ENCODE results near the gene JAML.

JAML gene

DNA sequence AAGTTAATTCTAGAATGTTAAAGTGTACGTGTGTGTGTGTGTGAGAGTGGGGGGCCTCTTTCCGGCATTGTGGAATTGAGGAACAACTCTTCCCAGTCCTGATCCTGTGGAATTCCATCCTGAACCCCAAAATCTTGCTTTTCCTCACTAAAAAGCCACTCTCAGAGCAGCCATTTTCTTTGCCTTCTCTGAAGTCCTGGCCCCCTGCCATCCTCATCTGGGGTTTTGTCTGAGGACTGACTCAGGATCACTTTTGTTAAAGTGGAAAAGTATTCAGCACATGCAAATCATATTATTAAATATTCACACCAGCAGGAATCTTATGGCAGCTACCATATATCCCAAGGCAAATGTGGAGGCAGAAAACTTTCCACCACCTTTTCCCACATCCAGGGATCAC is 76.0 kb downstream of the JAML start:
- TF ChIP-seq FOXP2 (optimal IDR thresholded peaks at IDR 0.05; ENCODE audit: borderline replicate concordance, extremely low read depth, extremely low read length, insufficient read depth) (no peak), TAF1 (IDR thresholded peaks at IDR 0.05; ENCODE audit: borderline replicate concordance, insufficient read depth, low read length) (no peak), SIN3A (IDR thresholded peaks at IDR 0.05; ENCODE audit: borderline replicate concordance, insufficient read depth, low read length) (no peak), POLR2AphosphoS5 (IDR thresholded peaks at IDR 0.05; ENCODE audit: low read depth, low read length) (no peak)
- TF ChIP-seq, protein P1, sequence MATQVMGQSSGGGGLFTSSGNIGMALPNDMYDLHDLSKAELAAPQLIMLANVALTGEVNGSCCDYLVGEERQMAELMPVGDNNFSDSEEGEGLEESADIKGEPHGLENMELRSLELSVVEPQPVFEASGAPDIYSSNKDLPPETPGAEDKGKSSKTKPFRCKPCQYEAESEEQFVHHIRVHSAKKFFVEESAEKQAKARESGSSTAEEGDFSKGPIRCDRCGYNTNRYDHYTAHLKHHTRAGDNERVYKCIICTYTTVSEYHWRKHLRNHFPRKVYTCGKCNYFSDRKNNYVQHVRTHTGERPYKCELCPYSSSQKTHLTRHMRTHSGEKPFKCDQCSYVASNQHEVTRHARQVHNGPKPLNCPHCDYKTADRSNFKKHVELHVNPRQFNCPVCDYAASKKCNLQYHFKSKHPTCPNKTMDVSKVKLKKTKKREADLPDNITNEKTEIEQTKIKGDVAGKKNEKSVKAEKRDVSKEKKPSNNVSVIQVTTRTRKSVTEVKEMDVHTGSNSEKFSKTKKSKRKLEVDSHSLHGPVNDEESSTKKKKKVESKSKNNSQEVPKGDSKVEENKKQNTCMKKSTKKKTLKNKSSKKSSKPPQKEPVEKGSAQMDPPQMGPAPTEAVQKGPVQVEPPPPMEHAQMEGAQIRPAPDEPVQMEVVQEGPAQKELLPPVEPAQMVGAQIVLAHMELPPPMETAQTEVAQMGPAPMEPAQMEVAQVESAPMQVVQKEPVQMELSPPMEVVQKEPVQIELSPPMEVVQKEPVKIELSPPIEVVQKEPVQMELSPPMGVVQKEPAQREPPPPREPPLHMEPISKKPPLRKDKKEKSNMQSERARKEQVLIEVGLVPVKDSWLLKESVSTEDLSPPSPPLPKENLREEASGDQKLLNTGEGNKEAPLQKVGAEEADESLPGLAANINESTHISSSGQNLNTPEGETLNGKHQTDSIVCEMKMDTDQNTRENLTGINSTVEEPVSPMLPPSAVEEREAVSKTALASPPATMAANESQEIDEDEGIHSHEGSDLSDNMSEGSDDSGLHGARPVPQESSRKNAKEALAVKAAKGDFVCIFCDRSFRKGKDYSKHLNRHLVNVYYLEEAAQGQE (IDR thresholded peaks at IDR 0.05; ENCODE audit: insufficient read depth in 1 of 2, low read depth in 2 of 2, low read length in 2 of 2): no peak

DNA sequence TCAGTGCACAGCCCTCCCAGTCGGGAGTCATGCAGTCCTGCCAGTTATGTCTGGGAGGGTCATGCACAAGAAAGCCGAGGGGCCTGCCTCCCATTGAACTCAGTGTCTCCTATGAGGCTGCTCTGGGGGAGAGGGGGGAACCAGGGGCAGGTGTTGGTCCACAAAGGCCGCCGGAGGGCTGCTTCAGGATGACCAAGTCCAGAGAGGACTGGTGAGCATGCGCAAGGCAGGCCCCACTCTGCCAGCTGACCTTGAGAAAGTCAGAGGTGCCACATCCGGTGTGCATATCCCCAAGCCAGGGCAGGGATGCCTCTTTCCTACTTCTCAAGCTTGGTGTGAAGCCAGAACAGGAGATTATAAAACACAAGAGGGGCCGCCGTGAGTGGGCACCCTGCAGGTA is 76.6 kb downstream of the JAML start:
- TF ChIP-seq POLR2AphosphoS5 (IDR thresholded peaks at IDR 0.05; ENCODE audit: low read depth, low read length) (no peak), TAF1 (IDR thresholded peaks at IDR 0.05; ENCODE audit: borderline replicate concordance, insufficient read depth, low read length) (no peak), SIN3A (IDR thresholded peaks at IDR 0.05; ENCODE audit: borderline replicate concordance, insufficient read depth, low read length) (no peak), FOXP2 (optimal IDR thresholded peaks at IDR 0.05; ENCODE audit: borderline replicate concordance, extremely low read depth, extremely low read length, insufficient read depth) (no peak)
- TF ChIP-seq, protein P1 (IDR thresholded peaks at IDR 0.05; ENCODE audit: insufficient read depth in 1 of 2, low read depth in 2 of 2, low read length in 2 of 2): no peak

DNA sequence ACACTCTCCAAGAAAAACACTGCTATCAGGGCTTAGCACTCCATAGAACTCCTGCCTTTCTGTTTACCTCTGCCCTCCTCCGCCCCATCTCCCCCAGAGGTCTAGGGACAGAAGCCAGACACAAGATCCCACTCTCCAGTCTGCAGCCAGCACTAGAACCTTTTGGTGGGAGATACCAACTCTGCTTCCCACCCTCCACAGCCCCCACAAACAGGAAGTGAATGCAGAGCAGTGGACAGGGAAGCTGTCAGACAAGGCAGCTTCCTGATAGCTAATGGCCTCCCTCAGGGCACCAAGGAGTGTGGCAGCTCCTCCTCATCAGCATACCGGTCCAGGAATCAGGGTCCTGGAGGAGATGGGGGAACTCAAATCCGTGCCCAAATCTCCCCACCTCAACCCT is 77.3 kb downstream of the JAML start:
- 0 out of 2 replicates have a peak, but pooled peaks have one; percentile 26 for TF ChIP-seq TAF1 (IDR thresholded peaks at IDR 0.05; ENCODE audit: borderline replicate concordance, insufficient read depth, low read length)
- TF ChIP-seq FOXP2 (optimal IDR thresholded peaks at IDR 0.05; ENCODE audit: borderline replicate concordance, extremely low read depth, extremely low read length, insufficient read depth): no peak

DNA sequence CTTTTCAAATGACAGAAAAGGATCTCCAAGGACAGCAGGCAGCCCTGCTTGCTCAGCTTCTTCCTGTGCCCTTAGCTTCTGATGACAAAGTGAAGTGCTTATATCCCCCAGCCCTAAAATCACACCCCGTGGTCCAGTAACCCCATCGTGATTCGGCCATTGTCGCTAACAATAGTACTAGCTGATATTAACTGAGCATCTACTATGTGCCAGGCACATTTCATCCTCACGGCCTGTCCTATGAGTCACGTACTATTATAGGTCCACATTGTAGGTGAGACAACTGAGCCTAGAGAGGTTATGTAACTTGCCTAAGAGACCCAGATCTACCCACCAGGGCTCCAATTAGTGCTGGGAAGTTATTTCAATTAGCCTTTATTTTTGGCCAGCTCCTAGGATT is 78.3 kb downstream of the JAML start:
- TF ChIP-seq SIN3A (IDR thresholded peaks at IDR 0.05; ENCODE audit: borderline replicate concordance, insufficient read depth, low read length) (no peak), TAF1 (IDR thresholded peaks at IDR 0.05; ENCODE audit: borderline replicate concordance, insufficient read depth, low read length) (no peak), POLR2AphosphoS5 (IDR thresholded peaks at IDR 0.05; ENCODE audit: low read depth, low read length) (no peak)

DNA sequence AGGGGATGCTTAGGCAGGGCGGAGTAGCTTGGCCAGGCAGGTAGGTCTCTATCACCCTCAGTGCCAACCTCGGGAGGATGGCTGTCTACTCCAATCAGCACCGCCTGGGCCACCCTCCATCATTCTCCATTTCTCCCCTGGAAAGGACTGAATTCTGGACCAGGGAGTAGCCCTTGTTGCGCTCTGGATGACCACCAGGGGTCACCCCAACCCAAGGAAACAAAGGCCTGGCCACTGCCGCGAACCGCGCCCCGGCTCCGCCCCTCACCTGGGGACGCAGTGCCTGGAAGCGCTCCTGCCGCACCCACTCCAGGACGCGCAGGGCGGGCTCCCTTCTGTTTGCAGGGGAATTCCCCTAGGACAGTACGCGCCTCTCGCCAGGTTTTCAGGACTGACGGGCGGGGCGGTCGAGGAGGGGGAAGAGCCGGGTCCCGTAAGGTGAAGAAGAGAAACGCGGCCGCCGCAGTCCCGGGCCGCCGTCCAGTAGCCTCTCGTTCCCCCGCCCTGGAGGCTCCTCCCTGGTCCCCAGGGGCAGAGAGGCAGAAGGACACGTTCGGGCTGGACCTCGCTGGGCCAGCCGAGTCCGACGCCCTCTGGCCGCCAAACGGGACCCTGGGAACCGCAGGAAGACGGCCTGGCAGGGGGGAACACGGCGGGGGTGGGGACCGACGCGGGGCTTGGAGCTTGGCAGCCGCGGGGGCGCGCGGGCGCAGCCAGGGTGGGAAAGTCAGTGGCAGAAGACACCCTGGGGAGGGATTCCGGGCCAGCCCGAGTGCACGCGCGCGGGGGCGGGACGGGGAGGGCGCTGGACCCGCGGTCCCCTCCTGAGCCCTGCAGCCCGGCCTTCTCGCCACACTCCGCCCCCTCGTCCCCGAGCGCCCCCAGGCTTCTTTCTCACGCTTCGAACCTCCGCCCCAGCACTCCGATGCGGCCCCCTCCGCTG is 79.3 kb downstream of the JAML start:
- TF ChIP-seq, protein P1 (IDR thresholded peaks at IDR 0.05; ENCODE audit: insufficient read depth in 1 of 2, low read depth in 2 of 2, low read length in 2 of 2): no peak
- TF ChIP-seq TAF1 (IDR thresholded peaks at IDR 0.05; ENCODE audit: borderline replicate concordance, insufficient read depth, low read length): no peak
- TF ChIP-seq SIN3A (IDR thresholded peaks at IDR 0.05; ENCODE audit: borderline replicate concordance, insufficient read depth, low read length): peak; percentile 36; the same call in 1 of the 2 replicates
- peak; percentile 71 for TF ChIP-seq FOXP2 (optimal IDR thresholded peaks at IDR 0.05; ENCODE audit: borderline replicate concordance, extremely low read depth, extremely low read length, insufficient read depth)
- TF ChIP-seq POLR2AphosphoS5 (IDR thresholded peaks at IDR 0.05; ENCODE audit: low read depth, low read length): no peak
